ENCODE measurements around the gene GNG3. TPM values are rescaled to one million over a fixed set of nuclear protein-coding genes. Genes with fewer than 3 reads are reported as not detected.
A peak's percentile ranks its signal among the peaks of the same experiment; 100 is the strongest.

Gene GNG3
- total and polyA plus RNA-seq, 2 of the 8 experiments (the other 6 are each of a cell fraction or from before 2014, with no cell fraction given) = 4.9 to 12.1 TPM

DNA sequence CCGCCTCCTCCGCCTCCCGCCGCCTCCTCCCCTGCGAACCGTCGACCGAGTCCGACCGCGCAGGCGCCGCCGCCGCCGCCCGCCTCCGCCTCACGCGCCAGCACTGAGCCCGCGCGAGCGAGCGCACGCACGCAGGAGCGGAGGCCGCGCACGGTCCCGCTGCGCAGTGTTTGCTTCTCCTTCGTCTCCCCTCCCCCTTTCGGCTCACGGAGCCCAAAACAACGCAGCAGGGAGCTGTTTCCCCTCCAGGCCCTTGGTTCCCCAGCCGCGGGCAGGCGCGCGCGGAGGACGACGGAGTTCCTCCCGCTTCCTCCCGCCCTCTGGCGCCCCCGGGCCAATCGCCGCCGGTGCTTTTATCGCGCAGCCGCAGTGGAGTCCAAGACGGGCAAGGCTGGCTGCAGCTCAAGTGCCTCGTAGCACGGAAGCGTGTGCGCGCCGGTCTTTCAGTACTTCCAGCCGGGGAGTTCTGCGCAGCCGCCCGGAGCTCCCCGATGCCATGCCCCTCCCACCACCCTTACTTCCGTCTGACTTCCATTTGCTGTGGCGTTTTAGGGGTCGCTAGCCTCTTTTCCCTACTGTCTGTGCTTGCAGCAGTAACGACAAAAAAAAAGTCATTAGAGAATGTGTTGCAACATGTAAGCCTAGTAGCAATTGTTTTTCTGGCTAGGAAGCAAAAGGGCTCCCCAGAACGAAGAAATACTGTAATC lies 19.8 kb downstream of the GNG3 start, which contains the start of gene HNRNPUL2 (continued):
- TF ChIP-seq TCF12 (IDR thresholded peaks at IDR 0.05; ENCODE audit: low read depth, low read length) (no peak), CHD1 (IDR thresholded peaks at IDR 0.05; ENCODE audit: low read depth, low read length) (no peak), MAFK (IDR thresholded peaks at IDR 0.05; ENCODE audit: low read depth, low read length) (no peak), CBX8 (IDR thresholded peaks at IDR 0.05; ENCODE audit: borderline replicate concordance, low read depth, low read length) (no peak), SIN3A (conservative IDR thresholded peaks at IDR 0.05 in 1 of 2, IDR thresholded peaks at IDR 0.05 in 1 of 2; ENCODE audit: low read depth in 1 of 2, low read length in 2 of 2) (peak in 1 of 2 experiments; percentile 74; a peak in 1 of 4 replicates), POLR2A (IDR thresholded peaks at IDR 0.05; ENCODE audit: control extremely low read depth in 1 of 2, low read depth in 2 of 2, low read length in 2 of 2) (peak; percentile 90), TBP (IDR thresholded peaks at IDR 0.05; ENCODE audit: low read depth, low read length) (peak; percentile 55; the same call in 1 of the 2 replicates), EZH2 (IDR thresholded peaks at IDR 0.05; ENCODE audit: low read depth, low read length, severe bottlenecking) (no peak), HDAC2 (IDR thresholded peaks at IDR 0.05; ENCODE audit: borderline replicate concordance in 1 of 2, low read depth in 2 of 2, low read length in 2 of 2) (0 out of 4 replicates have a peak, but pooled peaks of 1 of the 2 experiments have one; percentile 60), NANOG (IDR thresholded peaks at IDR 0.05; ENCODE audit: insufficient read depth, low read depth, low read length, poor library complexity, severe bottlenecking) (no peak)
- TF ChIP-seq, protein P1, sequence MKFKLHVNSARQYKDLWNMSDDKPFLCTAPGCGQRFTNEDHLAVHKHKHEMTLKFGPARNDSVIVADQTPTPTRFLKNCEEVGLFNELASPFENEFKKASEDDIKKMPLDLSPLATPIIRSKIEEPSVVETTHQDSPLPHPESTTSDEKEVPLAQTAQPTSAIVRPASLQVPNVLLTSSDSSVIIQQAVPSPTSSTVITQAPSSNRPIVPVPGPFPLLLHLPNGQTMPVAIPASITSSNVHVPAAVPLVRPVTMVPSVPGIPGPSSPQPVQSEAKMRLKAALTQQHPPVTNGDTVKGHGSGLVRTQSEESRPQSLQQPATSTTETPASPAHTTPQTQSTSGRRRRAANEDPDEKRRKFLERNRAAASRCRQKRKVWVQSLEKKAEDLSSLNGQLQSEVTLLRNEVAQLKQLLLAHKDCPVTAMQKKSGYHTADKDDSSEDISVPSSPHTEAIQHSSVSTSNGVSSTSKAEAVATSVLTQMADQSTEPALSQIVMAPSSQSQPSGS (IDR thresholded peaks at IDR 0.05; ENCODE audit: low read length) = no peak
- TF ChIP-seq, protein P2, sequence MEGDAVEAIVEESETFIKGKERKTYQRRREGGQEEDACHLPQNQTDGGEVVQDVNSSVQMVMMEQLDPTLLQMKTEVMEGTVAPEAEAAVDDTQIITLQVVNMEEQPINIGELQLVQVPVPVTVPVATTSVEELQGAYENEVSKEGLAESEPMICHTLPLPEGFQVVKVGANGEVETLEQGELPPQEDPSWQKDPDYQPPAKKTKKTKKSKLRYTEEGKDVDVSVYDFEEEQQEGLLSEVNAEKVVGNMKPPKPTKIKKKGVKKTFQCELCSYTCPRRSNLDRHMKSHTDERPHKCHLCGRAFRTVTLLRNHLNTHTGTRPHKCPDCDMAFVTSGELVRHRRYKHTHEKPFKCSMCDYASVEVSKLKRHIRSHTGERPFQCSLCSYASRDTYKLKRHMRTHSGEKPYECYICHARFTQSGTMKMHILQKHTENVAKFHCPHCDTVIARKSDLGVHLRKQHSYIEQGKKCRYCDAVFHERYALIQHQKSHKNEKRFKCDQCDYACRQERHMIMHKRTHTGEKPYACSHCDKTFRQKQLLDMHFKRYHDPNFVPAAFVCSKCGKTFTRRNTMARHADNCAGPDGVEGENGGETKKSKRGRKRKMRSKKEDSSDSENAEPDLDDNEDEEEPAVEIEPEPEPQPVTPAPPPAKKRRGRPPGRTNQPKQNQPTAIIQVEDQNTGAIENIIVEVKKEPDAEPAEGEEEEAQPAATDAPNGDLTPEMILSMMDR (IDR thresholded peaks at IDR 0.05; ENCODE audit: control extremely low read depth in 1 of 3, insufficient read depth in 1 of 3, low read depth in 1 of 3, low read length in 3 of 3) = no peak
